ENCODE results near the gene PROB1.

DNA sequence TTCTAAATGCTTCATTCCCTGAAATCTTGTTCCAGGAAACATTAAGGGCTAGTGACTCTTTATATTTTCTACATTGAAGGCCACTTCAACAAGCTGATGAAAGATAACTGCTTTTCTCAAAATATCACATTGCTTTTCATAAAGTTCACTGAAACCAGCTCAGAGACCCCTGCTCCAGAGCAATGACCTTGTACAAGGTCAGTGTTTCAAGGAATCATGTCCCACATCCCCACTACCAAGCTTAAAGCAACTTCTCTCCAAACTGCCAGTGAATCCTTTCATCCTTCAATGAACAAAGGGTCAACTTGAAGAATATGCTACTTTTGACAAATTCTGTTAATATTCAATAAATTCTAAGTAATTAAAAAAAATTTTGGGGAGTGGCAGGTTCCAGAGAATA is 21.0 kb upstream of the PROB1 start:
- TF ChIP-seq, protein P1, sequence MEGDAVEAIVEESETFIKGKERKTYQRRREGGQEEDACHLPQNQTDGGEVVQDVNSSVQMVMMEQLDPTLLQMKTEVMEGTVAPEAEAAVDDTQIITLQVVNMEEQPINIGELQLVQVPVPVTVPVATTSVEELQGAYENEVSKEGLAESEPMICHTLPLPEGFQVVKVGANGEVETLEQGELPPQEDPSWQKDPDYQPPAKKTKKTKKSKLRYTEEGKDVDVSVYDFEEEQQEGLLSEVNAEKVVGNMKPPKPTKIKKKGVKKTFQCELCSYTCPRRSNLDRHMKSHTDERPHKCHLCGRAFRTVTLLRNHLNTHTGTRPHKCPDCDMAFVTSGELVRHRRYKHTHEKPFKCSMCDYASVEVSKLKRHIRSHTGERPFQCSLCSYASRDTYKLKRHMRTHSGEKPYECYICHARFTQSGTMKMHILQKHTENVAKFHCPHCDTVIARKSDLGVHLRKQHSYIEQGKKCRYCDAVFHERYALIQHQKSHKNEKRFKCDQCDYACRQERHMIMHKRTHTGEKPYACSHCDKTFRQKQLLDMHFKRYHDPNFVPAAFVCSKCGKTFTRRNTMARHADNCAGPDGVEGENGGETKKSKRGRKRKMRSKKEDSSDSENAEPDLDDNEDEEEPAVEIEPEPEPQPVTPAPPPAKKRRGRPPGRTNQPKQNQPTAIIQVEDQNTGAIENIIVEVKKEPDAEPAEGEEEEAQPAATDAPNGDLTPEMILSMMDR (IDR thresholded peaks at IDR 0.05): no peak
- TF ChIP-seq EP300 (IDR thresholded peaks at IDR 0.05) (no peak), POLR2A (IDR thresholded peaks at IDR 0.05) (no peak)

Measured in suprapubic skin (tissue), 3 donors.